Skeletal muscle tissue (tissue), 4 donors: Measurements from ENCODE around the gene CASK. TPM values are rescaled to one million over a fixed set of nuclear protein-coding genes. Genes with fewer than 3 reads are reported as not detected.

Experiments
- H3K27ac ChIP-seq: one replicate; pipeline ENCODE4 v1.7.0; 2013; ENCODE audit warnings: mild to moderate bottlenecking, low read depth, low read length, inconsistent platforms
- H3K27me3 ChIP-seq, 3 donors: one replicate each; pipeline ENCODE4 v1.7.0; 2013; ENCODE audit warnings: low read length in 3 of 3; ENCODE audit not compliant: control insufficient read depth in 3 of 3, insufficient read depth in 3 of 3
- H3K36me3 ChIP-seq, 3 donors: one replicate each; pipeline ENCODE4 v1.7.0; 2013; ENCODE audit warnings: low read length in 3 of 3; ENCODE audit not compliant: control insufficient read depth in 3 of 3, insufficient read depth in 3 of 3
- H3K4me1 ChIP-seq, 3 donors: one replicate each; pipeline ENCODE4 v1.7.0; 2013; ENCODE audit warnings: low read length in 3 of 3, mild to moderate bottlenecking in 3 of 3; ENCODE audit not compliant: control insufficient read depth in 3 of 3, insufficient read depth in 3 of 3
- H3K4me3 ChIP-seq, 3 donors: one replicate each; pipeline ENCODE4 v1.7.0; 2013; ENCODE audit warnings: low read length in 3 of 3
- H3K9ac ChIP-seq, 3 donors: one replicate each; pipeline ENCODE4 v1.7.0; 2013; ENCODE audit warnings: low read length in 3 of 3, mild to moderate bottlenecking in 3 of 3, moderate library complexity in 2 of 3, low read depth in 1 of 3
- H3K9me3 ChIP-seq, 3 donors: one replicate each; pipeline ENCODE4 v1.7.0; 2013; ENCODE audit warnings: low read length in 3 of 3; ENCODE audit not compliant: control insufficient read depth in 3 of 3
- total RNA-seq: library from RNA; depleted of rRNA; stranded (reverse); fragments of >200 nt; gene quantifications from one replicate; pipeline ENCODE4 v1.2.3, GENCODE V29; 2014
- donor health status: Osteomylitis.

Gene CASK
- total RNA-seq, 1 donor from 2014 or later: 31.3 TPM

- H3K27me3 ChIP-seq: peaks cover 0 to 5% (median 0%) of the 10 kb centered on the region in 3 donors
- no peaks in the 10 kb centered on the region for H3K9me3 ChIP-seq
- H3K36me3 ChIP-seq: no peaks in the 10 kb centered on the region
- H3K4me3 ChIP-seq: no peak overlapping the region
- no peak overlapping the region for H3K9ac ChIP-seq
- no peaks in the 10 kb centered on the region for H3K4me1 ChIP-seq
- H3K27ac ChIP-seq: no peak overlapping the region
Measured at GRCh38 chrX:41512394-41512793, 411.0 kb downstream of the CASK start.

- no peaks in the 10 kb centered on the region for H3K4me1 ChIP-seq
- no peak overlapping the region for H3K9ac ChIP-seq
- no peak overlapping the region for H3K27ac ChIP-seq
- no peaks in the 10 kb centered on the region for H3K36me3 ChIP-seq
- no peak overlapping the region for H3K4me3 ChIP-seq
- H3K9me3 ChIP-seq: no peaks in the 10 kb centered on the region
- no peaks in the 10 kb centered on the region for H3K27me3 ChIP-seq
Measured at GRCh38 chrX:41507919-41508318, 415.4 kb downstream of the CASK start.

- Histone ChIP-seq H3K27me3 (no peaks in the 10 kb centered on the region), H3K4me1 (no peaks in the 10 kb centered on the region), H3K9me3 (no peaks in the 10 kb centered on the region), H3K27ac (no peak overlapping the region), H3K9ac (no peak overlapping the region), H3K4me3 (no peak overlapping the region), H3K36me3 (no peaks in the 10 kb centered on the region)
Measured at GRCh38 chrX:41502004-41502403, 421.4 kb downstream of the CASK start.

GRCh38 chrX:41499984-41500383 lies 423.4 kb downstream of the CASK start:
- H3K4me3 ChIP-seq: no peak overlapping the region
- no peaks in the 10 kb centered on the region for H3K27me3 ChIP-seq
- no peak overlapping the region for H3K9ac ChIP-seq
- H3K4me1 ChIP-seq: no peaks in the 10 kb centered on the region
- H3K36me3 ChIP-seq: no peaks in the 10 kb centered on the region
- no peaks in the 10 kb centered on the region for H3K9me3 ChIP-seq
- H3K27ac ChIP-seq: no peak overlapping the region

- Histone ChIP-seq H3K27me3 (no peaks in the 10 kb centered on the region), H3K27ac (no peak overlapping the region), H3K36me3 (no peaks in the 10 kb centered on the region), H3K9me3 (peaks cover 0 to 2% (median 0%) of the 10 kb centered on the region in 3 donors), H3K4me3 (no peak overlapping the region), H3K4me1 (no peaks in the 10 kb centered on the region), H3K9ac (no peak overlapping the region)
Measured at GRCh38 chrX:41499195-41499594, 424.2 kb downstream of the CASK start.

- peak overlapping the region in 1 of 3 donors; percentile 22 for H3K4me3 ChIP-seq
- peak overlapping the region in 1 of 3 donors; percentile 3 for H3K9ac ChIP-seq
- no peak overlapping the region for H3K27ac ChIP-seq
- H3K4me1 ChIP-seq: no peaks in the 10 kb centered on the region
- H3K27me3 ChIP-seq: no peaks in the 10 kb centered on the region
- peaks cover 0 to 2% (median 0%) of the 10 kb centered on the region in 3 donors for H3K9me3 ChIP-seq
- H3K36me3 ChIP-seq: no peaks in the 10 kb centered on the region
Measured at GRCh38 chrX:41491267-41492004, 431.9 kb downstream of the CASK start.

- no peaks in the 10 kb centered on the region for H3K4me1 ChIP-seq
- no peaks in the 10 kb centered on the region for H3K27me3 ChIP-seq
- no peaks in the 10 kb centered on the region for H3K36me3 ChIP-seq
- no peak overlapping the region for H3K27ac ChIP-seq
- no peak overlapping the region for H3K9ac ChIP-seq
- peaks cover 0 to 2% (median 0%) of the 10 kb centered on the region in 3 donors for H3K9me3 ChIP-seq
- no peak overlapping the region for H3K4me3 ChIP-seq
Measured at GRCh38 chrX:41490446-41490845, 432.9 kb downstream of the CASK start.

GRCh38 chrX:41482154-41482850 lies 441.1 kb downstream of the CASK start:
- Histone ChIP-seq H3K9ac (no peak overlapping the region), H3K27ac (no peak overlapping the region), H3K36me3 (no peaks in the 10 kb centered on the region), H3K4me1 (no peaks in the 10 kb centered on the region), H3K27me3 (no peaks in the 10 kb centered on the region), H3K4me3 (no peak overlapping the region), H3K9me3 (no peaks in the 10 kb centered on the region)

GRCh38 chrX:41481264-41482109 lies 441.9 kb downstream of the CASK start:
- Histone ChIP-seq H3K4me1 (no peaks in the 10 kb centered on the region), H3K9ac (no peak overlapping the region), H3K9me3 (no peaks in the 10 kb centered on the region), H3K27ac (no peak overlapping the region), H3K4me3 (no peak overlapping the region), H3K27me3 (no peaks in the 10 kb centered on the region), H3K36me3 (no peaks in the 10 kb centered on the region)
